HepG2 (cell line): Measurements from ENCODE around the gene SURF6. TPM values are rescaled to one million over a fixed set of nuclear protein-coding genes. Genes with fewer than 3 reads are reported as not detected.

Experiments
- ARNT ChIP-seq: fragments of 450-650 bp; IDR thresholded peaks from 2 replicates; pipeline ENCODE4 v1.6.1; 2017
- HHEX ChIP-seq: IDR thresholded peaks from 2 replicates; pipeline ENCODE4 v1.6.1; 2016; ENCODE audit warnings: control low read depth
- MAFK ChIP-seq, 2 experiments: IDR thresholded peaks in 1 of 2; conservative IDR thresholded peaks in 1 of 2; 2 replicates each; pipeline ENCODE4 v1.6.1; 2011; ENCODE audit warnings: improper control_type of control experiment in 2 of 2, low read length in 2 of 2
- MAZ ChIP-seq, 2 experiments: sonication (generic) in 1 of 2; formaldehyde crosslinking in 1 of 2; IDR thresholded peaks; 2 replicates each; pipeline versions ENCODE4 v1.5.0 to v1.6.1; 2012 to 2020; ENCODE audit warnings: low read depth in 2 of 2, mild to moderate bottlenecking in 2 of 2, borderline replicate concordance in 1 of 2, improper control_type of control experiment in 1 of 2, low read length in 1 of 2, missing genetic modification reagents in 1 of 2, moderate library complexity in 1 of 2
- MTA3 ChIP-seq: sonication (generic); formaldehyde crosslinking; IDR thresholded peaks from 2 replicates; pipeline ENCODE4 v1.4.0; 2020; ENCODE audit warnings: missing genetic modification reagents
- NFE2L1 ChIP-seq: sonication (generic); formaldehyde crosslinking; IDR thresholded peaks from 2 replicates; pipeline ENCODE4 v1.4.0; 2020; ENCODE audit warnings: missing genetic modification reagents, mild to moderate bottlenecking, borderline replicate concordance
- NFYC ChIP-seq: IDR thresholded peaks from 2 replicates; pipeline ENCODE4 v1.6.1; 2016; ENCODE audit warnings: missing genetic modification reagents, missing compliant biosample characterization
- NKX3-1 ChIP-seq: sonication (generic); formaldehyde crosslinking; IDR thresholded peaks from 2 replicates; pipeline ENCODE4 v1.5.0; 2020; ENCODE audit warnings: missing genetic modification reagents
- PAXIP1 ChIP-seq: sonication (generic); formaldehyde crosslinking; conservative IDR thresholded peaks from 2 replicates; pipeline ENCODE4 v1.4.0; 2020; ENCODE audit warnings: mild to moderate bottlenecking, missing genetic modification reagents, moderate library complexity
- PCBP2 ChIP-seq: fragments of 200-400 bp; formaldehyde crosslinking; optimal IDR thresholded peaks from 2 replicates; pipeline ENCODE3; 2018; ENCODE audit warnings: low read length, low read depth; ENCODE audit not compliant: poor library complexity, severe bottlenecking
- RNF2 ChIP-seq: fragments of 450-650 bp; conservative IDR thresholded peaks from 2 replicates; pipeline ENCODE4 v1.6.1; 2016; ENCODE audit warnings: low read depth
- SALL1 ChIP-seq: sonication (generic); formaldehyde crosslinking; IDR thresholded peaks from 2 replicates; pipeline ENCODE4 v1.8.0; 2022; ENCODE audit warnings: mild to moderate bottlenecking, missing genetic modification reagents
- SP2 ChIP-seq: sonication (generic); formaldehyde crosslinking; IDR thresholded peaks from 2 replicates; pipeline ENCODE4 v1.5.1; 2020; ENCODE audit warnings: mild to moderate bottlenecking, missing genetic modification reagents
- ZBTB25 ChIP-seq: IDR thresholded peaks from 2 replicates; pipeline ENCODE4 v1.6.1; 2018; ENCODE audit warnings: missing genetic modification reagents
- ZNF614 ChIP-seq: IDR thresholded peaks from 2 replicates; pipeline ENCODE4 v1.6.1; 2018; ENCODE audit warnings: missing biosample characterization, missing genetic modification reagents, inconsistent platforms, borderline replicate concordance
- ZNF704 ChIP-seq: sonication (generic); formaldehyde crosslinking; IDR thresholded peaks from 2 replicates; pipeline ENCODE4 v1.8.1; 2023; ENCODE audit warnings: mild to moderate bottlenecking, inconsistent platforms, moderate library complexity, missing genetic modification reagents, borderline replicate concordance
- ZNF792 ChIP-seq: IDR thresholded peaks from 2 replicates; pipeline ENCODE4 v1.6.1; 2016
- ZSCAN29 ChIP-seq: sonication (generic); formaldehyde crosslinking; conservative IDR thresholded peaks from 2 replicates; pipeline ENCODE4 v1.4.0; 2020; ENCODE audit warnings: mild to moderate bottlenecking, missing genetic modification reagents
- polyA plus RNA-seq, 8 experiments: library from polyadenylated mRNA; depleted of rRNA in 3 of 8; stranded (reverse) in 7 of 8; unstranded in 1 of 8; fragments of >200 nt; fragmentation: Illumina TruSeq in 4 of 8; extraction: Trizol in 4 of 8; gene quantifications; 2 replicates each; pipeline versions ENCODE4 v1.2.1 to v1.2.3, GENCODE V29; 2011 to 2016; ENCODE audit warnings: low read depth in 4 of 8, missing spikeins in 1 of 8, mixed read lengths in 1 of 8; ENCODE audit not compliant: insufficient read depth in 1 of 8
- total RNA-seq, 5 experiments: library from RNA; depleted of rRNA; stranded (reverse); fragments of >200 nt; fragmentation: Illumina TruSeq; extraction: Trizol; gene quantifications; 2 replicates each; pipeline ENCODE4 v1.2.3, GENCODE V29; 2016; ENCODE audit warnings: low read depth in 1 of 5
- TF ChIP-seq, protein P1 (sequence below): IDR thresholded peaks from 2 replicates; pipeline ENCODE4 v1.6.1; 2016; ENCODE audit warnings: missing compliant biosample characterization, missing genetic modification reagents, borderline replicate concordance
- TF ChIP-seq, protein P2 (sequence below): sonication (generic); formaldehyde crosslinking; IDR thresholded peaks from 2 replicates; pipeline ENCODE4 v1.4.0; 2020; ENCODE audit warnings: missing genetic modification reagents, mild to moderate bottlenecking, borderline replicate concordance

SURF6 gene
- total and polyA plus RNA-seq, 2 of the 13 experiments (the other 11 are each of a cell fraction or from before 2014, with no cell fraction given): 5.9 to 14.7 TPM

DNA sequence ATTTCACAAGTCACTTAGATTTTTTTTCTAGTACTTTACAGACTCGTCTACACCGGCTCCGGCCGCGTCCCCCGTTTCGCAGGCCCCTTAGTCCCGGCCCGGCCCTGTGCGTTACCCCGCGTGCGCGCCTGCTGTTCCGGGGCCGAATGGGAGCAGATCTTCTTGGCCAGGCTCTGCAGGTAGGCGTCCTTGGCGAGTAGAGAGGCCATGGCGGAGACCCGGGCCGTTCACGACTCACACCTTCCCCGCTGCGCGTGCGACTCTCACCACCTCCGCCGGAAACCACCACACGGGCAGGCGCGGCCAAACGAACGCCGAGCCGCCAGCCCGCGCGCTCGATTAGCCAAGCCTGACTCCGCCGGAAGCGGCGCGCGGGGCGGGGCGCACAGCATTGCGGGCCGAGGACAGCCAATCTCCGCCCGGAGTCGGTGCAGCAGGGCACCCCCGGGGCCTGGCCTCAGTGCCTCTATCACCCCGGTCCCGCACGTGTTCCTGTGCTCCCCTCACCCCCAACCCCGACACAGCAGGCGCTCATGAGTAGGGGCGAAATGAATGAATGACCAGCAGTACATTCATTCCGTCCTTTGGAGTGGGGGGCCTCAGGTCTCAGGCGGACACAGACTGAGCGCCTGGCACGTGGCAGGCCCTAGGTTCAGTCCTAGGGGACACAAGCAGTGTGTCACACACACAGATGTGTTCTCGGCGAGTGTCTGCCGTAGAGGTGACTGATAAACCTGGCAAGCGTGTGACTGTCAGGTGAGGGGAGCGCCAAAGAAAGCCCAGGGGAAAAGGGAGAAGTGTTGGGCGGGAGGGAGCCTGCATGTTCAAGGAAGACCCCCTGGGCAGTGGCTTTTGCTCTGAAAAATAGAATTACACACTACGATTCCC lies at the start of gene SURF6 (continued):
- TF ChIP-seq ZNF704: peak; percentile 54; the same call in 1 of the 2 replicates
- TF ChIP-seq MTA3 (CRISPR knock-in tag): no peak
- TF ChIP-seq ZSCAN29 (CRISPR knock-in tag): peak; percentile 99
- TF ChIP-seq HHEX (CRISPR knock-in tag): no peak
- TF ChIP-seq, protein P1, sequence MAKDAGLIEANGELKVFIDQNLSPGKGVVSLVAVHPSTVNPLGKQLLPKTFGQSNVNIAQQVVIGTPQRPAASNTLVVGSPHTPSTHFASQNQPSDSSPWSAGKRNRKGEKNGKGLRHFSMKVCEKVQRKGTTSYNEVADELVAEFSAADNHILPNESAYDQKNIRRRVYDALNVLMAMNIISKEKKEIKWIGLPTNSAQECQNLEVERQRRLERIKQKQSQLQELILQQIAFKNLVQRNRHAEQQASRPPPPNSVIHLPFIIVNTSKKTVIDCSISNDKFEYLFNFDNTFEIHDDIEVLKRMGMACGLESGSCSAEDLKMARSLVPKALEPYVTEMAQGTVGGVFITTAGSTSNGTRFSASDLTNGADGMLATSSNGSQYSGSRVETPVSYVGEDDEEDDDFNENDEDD (CRISPR knock-in tag): peak; percentile 80; the same call in 1 of the 2 replicates
- TF ChIP-seq RNF2: peak; percentile 65; the same call in 1 of the 2 replicates
- peak; percentile 88 for TF ChIP-seq SALL1 (CRISPR knock-in tag)
- peak; percentile 96 for TF ChIP-seq ZNF614 (CRISPR knock-in tag)
- TF ChIP-seq SP2 (CRISPR knock-in tag): peak; percentile 83
- TF ChIP-seq MAFK (conservative IDR thresholded peaks at IDR 0.05 in 1 of 2, IDR thresholded peaks at IDR 0.05 in 1 of 2; ENCODE audit: low read length in 2 of 2): peak in 1 of 2 experiments; percentile 55; a peak in 2 of 4 replicates
- TF ChIP-seq, protein P2, sequence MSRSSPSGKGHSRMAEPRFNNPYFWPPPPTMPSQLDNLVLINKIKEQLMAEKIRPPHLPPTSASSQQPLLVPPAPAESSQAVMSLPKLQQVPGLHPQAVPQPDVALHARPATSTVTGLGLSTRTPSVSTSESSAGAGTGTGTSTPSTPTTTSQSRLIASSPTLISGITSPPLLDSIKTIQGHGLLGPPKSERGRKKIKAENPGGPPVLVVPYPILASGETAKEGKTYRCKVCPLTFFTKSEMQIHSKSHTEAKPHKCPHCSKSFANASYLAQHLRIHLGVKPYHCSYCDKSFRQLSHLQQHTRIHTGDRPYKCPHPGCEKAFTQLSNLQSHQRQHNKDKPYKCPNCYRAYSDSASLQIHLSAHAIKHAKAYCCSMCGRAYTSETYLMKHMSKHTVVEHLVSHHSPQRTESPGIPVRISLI (CRISPR knock-in tag): no peak; the same call in 1 of the 2 replicates
- peak; percentile 73 for TF ChIP-seq NFYC
- 0 out of 2 replicates have a peak, but pooled peaks have one; percentile 63 for TF ChIP-seq NKX3-1 (CRISPR knock-in tag)
- peak; percentile 97 for TF ChIP-seq ZNF792 (CRISPR knock-in tag)
- TF ChIP-seq NFE2L1: 0 out of 2 replicates have a peak, but pooled peaks have one; percentile 70
- peak; percentile 89 for TF ChIP-seq MAZ (IDR thresholded peaks at IDR 0.05; ENCODE audit: borderline replicate concordance, low read depth, low read length)
- peak; percentile 91 for TF ChIP-seq MAZ (CRISPR knock-in tag; IDR thresholded peaks at IDR 0.05; ENCODE audit: low read depth)
- TF ChIP-seq ZBTB25 (CRISPR knock-in tag): peak; percentile 96
- TF ChIP-seq PAXIP1 (CRISPR knock-in tag): peak; percentile 69
- TF ChIP-seq ARNT: no peak
- TF ChIP-seq PCBP2: no peak
